GM13976 (cell line): ENCODE data around the gene AMOTL2.

Source experiments
- DNase-seq: peaks from one replicate; pipeline ENCODE4 v3.0.0; 2012; ENCODE audit warnings: low spot score
- CTCF ChIP-seq: IDR thresholded peaks from 2 replicates; pipeline ENCODE4 v1.5.1; 2012; ENCODE audit warnings: borderline replicate concordance, mild to moderate bottlenecking; ENCODE audit not compliant: insufficient read depth; ENCODE audit errors: extremely low read depth, missing control alignments, control extremely low read depth
- in situ Hi-C: fragments of 300-500 bp; cut with MboI; formaldehyde crosslinking; loops from one replicate; pipeline ENCODE4 v1.12.0; 2022; ENCODE audit warnings: low sequenced_read_pairs, mixed read lengths, inconsistent platforms; ENCODE audit not compliant: unreplicated experiment

The AMOTL2 gene

GRCh38 chr3:134320749-134321148 lies 53.5 kb downstream of the AMOTL2 start:
- in situ Hi-C loops: no loop called here
- DNase-seq: no peak
- TF ChIP-seq CTCF: no peak

GRCh38 chr3:134319931-134320330 lies 54.3 kb downstream of the AMOTL2 start:
- TF ChIP-seq CTCF: no peak
- in situ Hi-C loops: no loop called here
- DNase-seq: no peak

GRCh38 chr3:134318166-134318565 lies 56.1 kb downstream of the AMOTL2 start:
- no peak for TF ChIP-seq CTCF
- in situ Hi-C loops: no loop called here
- DNase-seq: no peak

GRCh38 chr3:134317106-134317947 lies 56.9 kb downstream of the AMOTL2 start:
- no peak for TF ChIP-seq CTCF
- in situ Hi-C loops: no loop called here
- DNase-seq: no peak

GRCh38 chr3:134315286-134316106 lies 58.8 kb downstream of the AMOTL2 start:
- in situ Hi-C loops: no loop called here
- DNase-seq: no peak

GRCh38 chr3:134314588-134315285 lies 59.5 kb downstream of the AMOTL2 start:
- in situ Hi-C loops: no loop called here
- no peak for DNase-seq
- no peak for TF ChIP-seq CTCF

More at GRCh38 chr3:134315286-134316106, 58.8 kb downstream of the AMOTL2 start:
- no peak for TF ChIP-seq CTCF
